ENCODE results near the gene SH3BP1. TPM values are rescaled to one million over a fixed set of nuclear protein-coding genes. Genes with fewer than 3 reads are reported as not detected.
"Not testable (repeated sequence)": the region's sequence is repeated elsewhere in the genome, so short reads cannot be mapped to it uniquely, and the experiment has no call there.

SH3BP1 gene
- total and polyA plus RNA-seq, 9 of the 15 experiments (the other 6 are each of a cell fraction or from before 2014, with no cell fraction given), result 0.10 to 36.2 (median 10.4) TPM

DNA sequence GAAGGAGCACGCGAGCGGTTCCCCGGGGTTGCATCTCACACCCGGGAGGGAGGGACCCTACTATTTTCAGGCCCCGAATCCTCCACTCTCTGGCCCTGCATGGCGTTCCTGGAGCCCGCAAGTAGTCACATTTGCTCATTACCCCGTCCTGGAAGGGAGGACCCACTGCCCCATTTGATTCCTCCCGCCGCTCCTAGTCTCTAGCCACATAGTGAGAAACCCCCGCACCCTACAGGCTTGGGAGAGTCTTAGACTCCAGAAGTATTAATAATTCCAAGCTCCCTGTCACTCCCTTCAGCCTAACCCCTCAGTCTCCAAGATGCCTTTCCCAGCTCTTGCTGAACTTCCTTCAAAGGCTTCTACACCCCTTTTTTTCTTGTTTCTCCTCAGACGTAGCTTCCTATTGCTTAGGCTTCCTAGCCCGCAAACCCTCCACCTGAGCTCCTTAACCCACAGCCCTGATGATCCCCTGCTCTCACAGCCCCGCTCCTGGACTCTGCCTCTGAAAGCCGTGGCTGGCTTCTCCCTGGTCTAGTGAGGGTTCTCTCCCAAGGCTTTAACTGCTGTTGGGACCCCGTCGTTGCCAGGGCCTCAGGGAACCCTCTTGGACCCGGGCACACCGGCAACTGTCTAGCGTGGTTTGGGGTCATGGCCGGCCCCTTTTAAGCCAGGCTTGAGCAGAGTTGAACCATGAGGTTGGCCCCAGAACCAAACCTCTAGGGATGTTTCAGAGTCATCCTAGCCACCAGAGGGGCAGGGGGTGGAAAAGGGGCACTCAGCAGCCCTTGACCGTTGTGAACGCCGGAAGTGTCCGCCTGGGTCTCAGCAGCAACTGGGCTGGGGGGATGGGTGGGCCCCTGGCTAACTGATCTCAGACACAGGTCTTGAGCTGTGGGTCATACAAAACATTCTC lies 30.0 kb upstream of the SH3BP1 start (continued):
- peak; percentile 37 for TF ChIP-seq ETV1 (tag; conservative IDR thresholded peaks at IDR 0.05; ENCODE audit: low read depth)
- TF ChIP-seq PHB2 (IDR thresholded peaks at IDR 0.05; ENCODE audit: low read depth), result 0 out of 2 replicates have a peak, but pooled peaks have one; percentile 10
- TF ChIP-seq ZNF282 (CRISPR knock-in tag; IDR thresholded peaks at IDR 0.05), result no peak
- TF ChIP-seq TAF9B (IDR thresholded peaks at IDR 0.05; ENCODE audit: partially characterized antibody), result peak; percentile 60
- TF ChIP-seq SAP30 (IDR thresholded peaks at IDR 0.05; ENCODE audit: borderline replicate concordance, insufficient read depth, low read depth, low read length, poor library complexity, severe bottlenecking), result peak; percentile 11

- DNase-seq (ENCODE audit: extremely low read depth in 1 of 4, low spot score in 3 of 4); H3K9me1 ChIP-seq (ENCODE audit: control insufficient read depth, insufficient read depth, low read length); intact Hi-C loops (cut with micrococcal nuclease); FAIRE-seq; H3K9me3 ChIP-seq (replicated peaks; ENCODE audit: control insufficient read depth, insufficient read depth, low read depth, low read length); BruUV-seq (replicated peaks); CTCF ChIA-PET (ENCODE audit: low intra/inter-chr PET ratio); H4K20me1 ChIP-seq (replicated peaks; ENCODE audit: control insufficient read depth, insufficient read depth, low read length); ATAC-seq; in situ Hi-C loops (cut with MboI); H2AFZ ChIP-seq (ENCODE audit: low read depth, low read length); H3K27me3 ChIP-seq (ENCODE audit: control insufficient read depth in 2 of 2, insufficient read depth in 2 of 2, low read length in 2 of 2): not testable (repeated sequence)
- Histone ChIP-seq H3K36me3 (ENCODE audit: control insufficient read depth, insufficient read depth, low read length) (peaks cover 24% of the 10 kb centered on the region; the same call in 1 of the 3 replicates), H3K4me3 (peak overlapping the region; percentile 95), H3K9ac (ENCODE audit: insufficient read depth in 1 of 2, low read depth in 2 of 2, low read length in 2 of 2) (peak overlapping the region; percentile 95 to 96), H3K27ac (ENCODE audit: extremely low read depth, low read depth, low read length) (peak overlapping the region; percentile 97), H3K79me2 (ENCODE audit: control insufficient read depth, insufficient read depth, low read length) (peaks cover 34% of the 10 kb centered on the region), H3K4me1 (replicated peaks in 1 of 2; ENCODE audit: control insufficient read depth in 2 of 2, insufficient read depth in 2 of 2, low read length in 2 of 2) (peaks cover 12 to 21% of the 10 kb centered on the region in 2 experiments; a peak in 4 of 5 replicates), H3K4me2 (ENCODE audit: insufficient read depth, low read length) (peak overlapping the region; percentile 84)
- POLR2A ChIA-PET, result interaction anchor here (0.7 to 1.6 kb wide), 6 partner anchors 11 to 200 kb away, joined by 3 to 7 read pairs (median 4); no protein-coding TSS in a partner anchor
- TF ChIP-seq, protein P1, sequence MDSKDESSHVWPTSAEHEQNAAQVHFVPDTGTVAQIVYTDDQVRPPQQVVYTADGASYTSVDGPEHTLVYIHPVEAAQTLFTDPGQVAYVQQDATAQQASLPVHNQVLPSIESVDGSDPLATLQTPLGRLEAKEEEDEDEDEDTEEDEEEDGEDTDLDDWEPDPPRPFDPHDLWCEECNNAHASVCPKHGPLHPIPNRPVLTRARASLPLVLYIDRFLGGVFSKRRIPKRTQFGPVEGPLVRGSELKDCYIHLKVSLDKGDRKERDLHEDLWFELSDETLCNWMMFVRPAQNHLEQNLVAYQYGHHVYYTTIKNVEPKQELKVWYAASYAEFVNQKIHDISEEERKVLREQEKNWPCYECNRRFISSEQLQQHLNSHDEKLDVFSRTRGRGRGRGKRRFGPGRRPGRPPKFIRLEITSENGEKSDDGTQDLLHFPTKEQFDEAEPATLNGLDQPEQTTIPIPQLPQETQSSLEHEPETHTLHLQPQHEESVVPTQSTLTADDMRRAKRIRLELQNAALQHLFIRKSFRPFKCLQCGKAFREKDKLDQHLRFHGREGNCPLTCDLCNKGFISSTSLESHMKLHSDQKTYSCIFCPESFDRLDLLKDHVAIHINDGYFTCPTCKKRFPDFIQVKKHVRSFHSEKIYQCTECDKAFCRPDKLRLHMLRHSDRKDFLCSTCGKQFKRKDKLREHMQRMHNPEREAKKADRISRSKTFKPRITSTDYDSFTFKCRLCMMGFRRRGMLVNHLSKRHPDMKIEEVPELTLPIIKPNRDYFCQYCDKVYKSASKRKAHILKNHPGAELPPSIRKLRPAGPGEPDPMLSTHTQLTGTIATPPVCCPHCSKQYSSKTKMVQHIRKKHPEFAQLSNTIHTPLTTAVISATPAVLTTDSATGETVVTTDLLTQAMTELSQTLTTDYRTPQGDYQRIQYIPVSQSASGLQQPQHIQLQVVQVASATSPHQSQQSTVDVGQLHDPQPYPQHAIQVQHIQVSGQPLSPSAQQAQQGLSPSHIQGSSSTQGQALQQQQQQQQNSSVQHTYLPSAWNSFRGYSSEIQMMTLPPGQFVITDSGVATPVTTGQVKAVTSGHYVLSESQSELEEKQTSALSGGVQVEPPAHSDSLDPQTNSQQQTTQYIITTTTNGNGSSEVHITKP (IDR thresholded peaks at IDR 0.05; ENCODE audit: partially characterized antibody), result peak; percentile 32
- WGBS (ENCODE audit: insufficient coverage, low coverage, missing lambda C conversion rate), result 0% methylated on average over 2 of the region's 3 CpGs
Observed at GRCh38 chr22:37610153-37610475, 29.4 kb upstream of the SH3BP1 start.
